AG20443 (cell line): Measurements from ENCODE around the gene TNFSF11.
"Not testable (repeated sequence)": the region's sequence is repeated elsewhere in the genome, so short reads cannot be mapped to it uniquely, and the experiment has no call there.

Experiments used
- DNase-seq: peaks from one replicate; pipeline ENCODE4 v3.0.0; 2012; ENCODE audit warnings: low spot score, mixed read lengths

Gene TNFSF11

GRCh38 chr13:42560320-42560719 is 13.6 kb upstream of the TNFSF11 start:
- not testable (repeated sequence) for DNase-seq

GRCh38 chr13:42561752-42562467 is 12.0 kb upstream of the TNFSF11 start:
- DNase-seq, result no peak

GRCh38 chr13:42567906-42568305 is 6.0 kb upstream of the TNFSF11 start:
- DNase-seq, result no peak

- no peak for DNase-seq
Measured at GRCh38 chr13:42569576-42570344, 4.2 kb upstream of the TNFSF11 start.

- DNase-seq, result no peak
Measured at GRCh38 chr13:42571895-42572294, 2.1 kb upstream of the TNFSF11 start.

- DNase-seq, result no peak
Measured at GRCh38 chr13:42574435-42575311, 721 bp downstream of the TNFSF11 start.

DNA sequence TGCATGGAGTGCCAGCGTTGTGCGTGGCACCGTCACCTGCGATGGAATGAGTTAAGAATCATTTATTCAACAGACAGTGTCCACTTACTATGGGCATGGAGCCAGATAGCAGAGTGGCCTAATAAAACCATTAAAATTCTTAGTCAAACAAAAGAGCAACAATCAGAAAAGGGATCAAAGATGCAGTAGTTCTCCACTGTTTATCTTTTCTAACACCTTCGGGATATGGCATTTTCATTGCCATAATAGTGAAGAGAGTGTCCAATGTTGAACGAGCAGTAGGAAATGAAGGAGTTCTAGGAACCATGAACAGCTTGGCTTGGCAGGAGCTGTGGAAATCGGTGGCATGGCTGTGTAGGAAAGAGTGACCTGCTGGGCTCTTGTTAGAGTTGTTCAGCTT is 2.0 kb downstream of the TNFSF11 start:
- DNase-seq, result no peak

DNA sequence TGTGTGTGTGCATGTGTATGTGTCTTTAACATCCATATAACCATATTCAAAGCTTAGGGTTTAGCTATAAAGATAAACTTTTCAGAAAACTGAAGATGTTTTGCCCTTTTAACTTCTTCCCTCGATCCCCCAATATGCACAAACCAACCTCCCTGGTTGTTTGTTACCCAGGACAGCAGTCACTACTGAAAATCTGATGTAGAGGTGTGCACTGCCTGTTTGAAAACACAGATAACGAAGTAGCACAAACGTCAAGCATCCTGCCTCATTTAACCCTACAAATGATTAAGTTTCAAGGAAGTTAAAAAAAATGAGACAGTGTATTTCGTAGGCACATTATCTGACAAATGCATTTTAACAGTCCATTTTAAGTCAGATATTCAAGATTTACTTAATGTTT is 3.6 kb downstream of the TNFSF11 start:
- no peak for DNase-seq

DNA sequence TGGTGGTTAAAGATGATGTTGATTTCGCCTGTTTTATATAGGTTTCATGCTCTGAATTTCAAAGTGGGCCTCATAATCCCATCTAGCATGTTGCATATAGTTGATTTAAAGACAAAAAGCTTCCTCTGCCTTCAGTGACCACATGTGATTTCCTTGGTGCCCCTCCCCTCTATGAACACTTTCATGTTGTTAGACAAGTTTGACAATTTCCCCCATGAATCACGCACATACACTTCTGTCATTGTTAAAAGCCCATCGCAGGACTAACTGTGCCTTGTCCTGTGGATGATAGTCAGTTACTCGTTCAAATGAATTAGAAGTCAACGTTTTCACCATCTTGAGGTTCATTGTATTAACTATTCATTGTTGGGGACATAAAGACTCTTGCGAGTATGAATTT is 6.7 kb downstream of the TNFSF11 start:
- DNase-seq, result no peak

DNA sequence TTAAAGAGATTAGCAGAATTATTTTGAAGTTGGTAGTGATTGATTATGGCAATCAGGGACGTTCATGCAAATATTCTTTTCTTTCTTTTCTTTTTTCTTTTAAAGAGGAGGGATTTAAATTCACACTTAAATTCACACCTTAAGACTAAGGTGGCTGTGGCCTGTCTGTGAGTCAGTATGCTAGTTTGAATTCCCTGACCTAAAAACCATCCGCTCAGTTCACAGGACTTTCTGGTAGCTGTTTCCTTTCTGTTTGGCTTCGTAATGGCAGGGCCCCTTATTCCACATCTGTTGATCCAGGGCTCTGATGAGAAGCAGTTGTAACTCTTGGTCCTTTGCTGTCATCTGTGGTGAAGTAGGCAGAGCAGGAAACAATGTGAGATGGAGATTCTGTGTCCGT is 7.5 kb downstream of the TNFSF11 start:
- no peak for DNase-seq

DNA sequence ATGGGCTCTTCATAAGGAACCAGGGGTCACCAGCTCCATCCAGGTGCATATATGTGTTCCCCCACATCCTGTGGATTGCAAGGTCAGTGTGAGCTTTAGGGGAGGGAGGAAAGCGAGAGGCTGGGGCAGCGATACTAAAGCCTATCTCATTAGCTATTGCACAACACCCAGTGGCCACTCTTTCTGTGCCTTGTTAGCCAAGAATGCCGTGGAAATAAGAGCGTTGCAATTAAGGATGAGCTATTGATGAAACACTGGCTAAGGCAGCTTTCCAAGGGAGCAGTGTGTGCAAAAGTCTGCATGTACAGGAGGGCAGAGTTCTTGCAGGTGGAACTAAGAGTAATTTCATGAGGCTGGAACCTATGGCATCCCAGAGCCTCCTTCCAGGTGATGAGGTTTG is 17.6 kb downstream of the TNFSF11 start:
- no peak for DNase-seq

- no peak for DNase-seq
Measured at GRCh38 chr13:42592915-42593900, 19.3 kb downstream of the TNFSF11 start.

GRCh38 chr13:42594481-42595252 is 20.7 kb downstream of the TNFSF11 start:
- DNase-seq, result peak; percentile 84

DNA sequence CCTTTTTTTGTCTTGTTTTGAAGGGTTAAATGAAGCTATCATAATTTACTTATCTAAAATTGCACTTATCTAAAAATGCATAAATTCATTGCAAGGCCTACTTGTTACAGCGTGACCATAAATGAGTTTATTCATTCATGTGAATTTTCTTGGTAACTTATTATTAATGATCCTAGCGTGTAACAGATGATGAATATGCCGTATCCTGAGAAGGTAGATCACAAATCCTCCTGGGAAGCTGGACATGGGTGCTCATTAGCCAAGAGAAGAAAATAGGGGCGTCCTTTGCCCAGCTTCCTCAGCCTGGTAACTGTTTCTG is 21.3 kb downstream of the TNFSF11 start:
- DNase-seq, result no peak

DNA sequence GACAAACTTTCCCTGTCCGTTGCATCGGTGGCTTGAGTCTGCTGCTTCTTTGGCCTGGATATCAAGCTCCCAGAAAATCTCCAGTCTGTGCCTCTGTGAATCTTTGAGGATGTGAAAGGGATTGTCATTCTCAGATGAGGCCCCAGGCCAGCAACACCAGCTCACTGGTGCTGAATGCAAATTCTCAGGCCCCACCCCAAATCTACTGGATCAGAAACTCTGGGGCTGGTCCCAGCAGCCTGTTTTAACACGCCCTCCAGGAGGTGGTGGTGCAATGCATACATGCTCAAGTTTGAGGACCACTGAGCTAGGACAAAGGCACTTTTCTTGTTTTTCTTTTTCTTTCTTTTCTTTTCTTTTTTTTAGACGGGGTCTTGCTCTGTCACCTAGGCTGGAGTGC is 23.6 kb downstream of the TNFSF11 start:
- no peak for DNase-seq

DNA sequence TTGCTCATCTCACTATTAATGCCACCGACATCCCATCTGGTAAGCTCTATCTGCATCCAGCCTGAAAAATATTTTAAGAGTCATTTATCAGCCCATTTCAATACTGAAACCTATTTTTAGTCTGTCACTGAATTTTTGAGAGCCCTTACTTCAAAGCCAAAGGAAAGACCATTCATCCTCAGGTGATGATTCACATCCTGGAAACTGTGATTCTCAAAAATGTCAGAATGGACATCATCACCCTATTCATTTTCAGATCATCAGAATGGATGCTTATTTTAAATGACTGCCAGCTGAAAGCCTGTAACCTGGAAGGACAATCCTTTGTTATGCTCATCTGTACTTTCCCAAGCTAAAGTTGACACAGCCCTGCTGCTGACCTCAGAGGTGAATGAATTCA is 27.0 kb downstream of the TNFSF11 start:
- no peak for DNase-seq

DNA sequence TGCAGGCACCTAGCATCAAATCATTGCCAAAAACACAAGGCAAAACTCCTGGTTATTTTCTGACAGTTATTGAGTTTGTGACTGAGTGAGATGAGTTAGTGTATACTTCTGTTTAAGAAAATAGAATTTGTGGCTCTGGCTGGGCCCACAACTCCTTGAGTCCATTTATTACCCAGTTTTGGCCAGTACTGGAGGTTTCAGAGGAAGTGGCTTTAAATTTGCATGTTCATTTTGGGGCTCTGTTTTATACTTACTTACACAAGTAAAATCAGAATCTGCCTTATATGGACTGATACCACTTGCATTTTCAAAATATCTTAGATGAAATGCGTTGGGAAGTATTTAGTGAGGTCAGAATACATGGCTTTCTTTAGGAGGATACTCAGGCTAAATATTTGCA is 29.0 kb downstream of the TNFSF11 start:
- no peak for DNase-seq

DNA sequence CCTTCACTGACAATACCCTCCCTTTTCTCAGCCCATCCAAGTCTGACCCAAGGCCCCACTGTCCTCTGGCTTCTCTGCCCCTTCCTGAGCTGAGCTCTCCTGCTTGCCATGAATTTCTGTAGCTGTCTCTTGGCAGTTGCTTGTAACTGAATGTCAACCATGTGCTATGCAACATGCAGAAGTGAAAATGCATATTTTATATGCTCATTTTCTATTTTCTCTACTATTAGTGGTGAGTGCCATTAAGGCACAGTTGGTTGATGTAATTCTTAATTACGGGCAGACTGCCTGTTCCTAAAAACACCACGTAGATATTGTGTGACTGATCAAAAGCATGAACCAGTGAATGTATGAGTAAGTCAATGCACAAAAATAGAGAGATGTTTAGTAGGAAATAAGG is 29.6 kb downstream of the TNFSF11 start:
- no peak for DNase-seq

GRCh38 chr13:42607546-42607945 is 33.6 kb downstream of the TNFSF11 start:
- DNase-seq, result no peak

DNA sequence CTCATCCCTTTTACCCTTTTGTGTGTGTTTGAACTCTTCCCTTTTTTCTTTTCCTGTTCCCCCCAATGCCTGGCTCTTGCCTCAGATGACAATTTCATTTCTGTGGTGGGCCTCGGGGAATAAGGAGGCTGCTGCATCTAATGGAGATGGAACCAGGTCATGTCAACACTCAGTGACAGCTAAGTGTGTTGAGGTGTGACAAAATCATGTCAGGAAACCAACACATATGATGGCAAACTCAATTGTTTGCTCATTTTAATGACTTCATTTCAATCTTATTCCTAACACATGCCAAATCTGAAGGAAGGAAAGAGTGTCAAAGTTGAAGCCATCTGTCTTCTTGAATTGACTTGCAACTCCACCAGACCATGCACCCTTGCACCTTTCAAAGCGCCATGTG is 36.7 kb downstream of the TNFSF11 start:
- no peak for DNase-seq
